Measurements from ENCODE around the gene NTRK1. TPM values are rescaled to one million over a fixed set of nuclear protein-coding genes. Genes with fewer than 3 reads are reported as not detected.

NTRK1 gene
- total RNA-seq, 1 donor from 2014 or later: not detected

DNA sequence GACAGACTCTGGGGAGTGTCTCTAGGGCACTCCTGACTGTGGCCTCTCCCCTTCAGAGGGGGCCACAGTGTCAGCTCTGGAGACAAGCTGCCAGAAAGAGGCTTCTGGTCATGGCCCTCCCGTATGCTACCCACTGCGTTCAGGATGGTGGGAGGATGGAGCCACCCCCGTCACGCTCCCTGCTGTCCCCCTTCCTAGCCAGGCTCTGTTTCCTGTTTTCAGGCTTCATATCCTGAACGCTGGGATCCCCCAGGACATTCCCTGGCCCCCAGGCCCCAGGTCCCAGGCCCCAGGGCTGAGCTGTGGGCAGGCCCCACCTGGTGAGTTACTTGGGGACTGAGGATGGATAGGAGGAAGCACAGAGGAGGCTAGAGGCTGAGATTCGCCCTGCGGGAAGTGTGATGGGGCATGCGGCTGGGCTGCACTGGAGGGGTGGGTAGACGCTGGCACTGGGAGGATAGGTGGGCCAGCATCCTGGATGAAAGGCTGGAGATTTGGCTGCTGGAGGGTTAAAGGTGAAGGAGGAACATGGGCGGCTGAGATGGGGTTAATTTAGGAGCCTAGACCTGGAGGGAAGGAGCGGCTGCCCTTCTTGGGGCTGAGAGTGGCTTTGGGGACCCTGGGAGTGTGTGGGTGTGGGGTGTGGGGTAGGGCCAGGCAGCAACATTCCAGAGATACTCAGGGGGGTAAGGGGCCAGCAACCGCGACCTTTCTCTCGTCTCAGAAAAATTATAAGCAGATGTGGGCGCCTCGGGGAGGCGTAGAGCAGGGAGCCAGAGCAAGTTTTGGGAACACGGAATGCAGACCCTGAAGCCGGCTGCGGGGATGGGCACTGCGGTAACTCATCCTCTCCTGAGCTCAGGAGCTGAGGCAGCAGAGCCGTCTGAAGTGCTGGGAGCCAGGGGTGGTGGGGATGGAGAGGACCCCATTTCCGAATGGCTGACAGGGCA lies 41.6 kb downstream of the NTRK1 start:
- Mint-ChIP-seq H3K9me3 (ENCODE audit: low read depth) (no peaks in the 10 kb centered on the region), H3K27ac (ENCODE audit: unreplicated experiment) (no peak overlapping the region), H3K36me3 (ENCODE audit: low read depth) (no peaks in the 10 kb centered on the region), H3K4me1 (ENCODE audit: low read depth) (peaks cover 35% of the 10 kb centered on the region), H3K4me3 (ENCODE audit: unreplicated experiment) (no peak overlapping the region), H3K27me3 (ENCODE audit: low read depth) (peaks cover 2% of the 10 kb centered on the region)
- TF ChIP-seq, protein P1, sequence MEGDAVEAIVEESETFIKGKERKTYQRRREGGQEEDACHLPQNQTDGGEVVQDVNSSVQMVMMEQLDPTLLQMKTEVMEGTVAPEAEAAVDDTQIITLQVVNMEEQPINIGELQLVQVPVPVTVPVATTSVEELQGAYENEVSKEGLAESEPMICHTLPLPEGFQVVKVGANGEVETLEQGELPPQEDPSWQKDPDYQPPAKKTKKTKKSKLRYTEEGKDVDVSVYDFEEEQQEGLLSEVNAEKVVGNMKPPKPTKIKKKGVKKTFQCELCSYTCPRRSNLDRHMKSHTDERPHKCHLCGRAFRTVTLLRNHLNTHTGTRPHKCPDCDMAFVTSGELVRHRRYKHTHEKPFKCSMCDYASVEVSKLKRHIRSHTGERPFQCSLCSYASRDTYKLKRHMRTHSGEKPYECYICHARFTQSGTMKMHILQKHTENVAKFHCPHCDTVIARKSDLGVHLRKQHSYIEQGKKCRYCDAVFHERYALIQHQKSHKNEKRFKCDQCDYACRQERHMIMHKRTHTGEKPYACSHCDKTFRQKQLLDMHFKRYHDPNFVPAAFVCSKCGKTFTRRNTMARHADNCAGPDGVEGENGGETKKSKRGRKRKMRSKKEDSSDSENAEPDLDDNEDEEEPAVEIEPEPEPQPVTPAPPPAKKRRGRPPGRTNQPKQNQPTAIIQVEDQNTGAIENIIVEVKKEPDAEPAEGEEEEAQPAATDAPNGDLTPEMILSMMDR (IDR thresholded peaks at IDR 0.05): no peak
- DNase-seq (ENCODE audit: low spot score): peak; percentile 74

DNA sequence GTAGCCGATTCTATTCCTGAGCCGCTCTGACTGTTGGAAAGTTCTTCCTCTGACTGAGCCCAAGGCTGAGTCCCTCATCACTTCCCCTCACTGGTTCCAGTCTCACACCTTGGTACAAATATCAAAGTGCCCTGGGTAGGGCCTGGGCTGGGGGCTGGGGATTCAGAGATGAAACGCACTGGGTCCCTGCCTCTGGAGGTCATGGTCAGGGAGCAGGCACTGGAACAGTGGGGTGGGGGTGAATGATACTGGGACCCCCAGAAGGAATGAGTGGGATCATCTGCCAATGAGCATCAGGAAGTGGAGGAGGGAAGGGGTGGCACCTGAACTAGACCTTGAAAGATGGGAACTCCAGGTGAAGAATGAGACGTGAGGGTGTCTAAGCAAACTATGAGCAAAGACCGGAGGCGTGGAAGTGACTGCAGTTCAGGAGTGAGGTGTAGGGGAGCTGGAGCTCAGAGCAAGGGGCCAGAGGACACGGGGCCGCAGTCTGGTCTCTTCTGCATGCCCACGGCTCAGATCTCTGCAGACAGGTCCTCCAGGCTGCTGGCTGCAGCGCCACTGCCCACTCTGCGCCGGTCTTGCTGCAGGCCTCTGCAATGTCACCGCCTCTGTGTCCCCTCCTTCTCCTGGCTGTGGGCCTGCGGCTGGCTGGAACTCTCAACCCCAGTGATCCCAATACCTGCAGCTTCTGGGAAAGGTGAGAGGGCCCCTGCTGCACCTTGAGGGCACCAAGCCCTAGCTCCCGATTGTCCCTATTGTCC lies 42.8 kb downstream of the NTRK1 start:
- DNase-seq (ENCODE audit: low spot score): peak; percentile 83
- Mint-ChIP-seq H3K27ac (ENCODE audit: unreplicated experiment) (no peak overlapping the region), H3K4me1 (ENCODE audit: low read depth) (peaks cover 23% of the 10 kb centered on the region), H3K9me3 (ENCODE audit: low read depth) (no peaks in the 10 kb centered on the region), H3K36me3 (ENCODE audit: low read depth) (no peaks in the 10 kb centered on the region), H3K4me3 (ENCODE audit: unreplicated experiment) (no peak overlapping the region), H3K27me3 (ENCODE audit: low read depth) (peaks cover 2% of the 10 kb centered on the region)
- TF ChIP-seq, protein P1 (IDR thresholded peaks at IDR 0.05): no peak

DNA sequence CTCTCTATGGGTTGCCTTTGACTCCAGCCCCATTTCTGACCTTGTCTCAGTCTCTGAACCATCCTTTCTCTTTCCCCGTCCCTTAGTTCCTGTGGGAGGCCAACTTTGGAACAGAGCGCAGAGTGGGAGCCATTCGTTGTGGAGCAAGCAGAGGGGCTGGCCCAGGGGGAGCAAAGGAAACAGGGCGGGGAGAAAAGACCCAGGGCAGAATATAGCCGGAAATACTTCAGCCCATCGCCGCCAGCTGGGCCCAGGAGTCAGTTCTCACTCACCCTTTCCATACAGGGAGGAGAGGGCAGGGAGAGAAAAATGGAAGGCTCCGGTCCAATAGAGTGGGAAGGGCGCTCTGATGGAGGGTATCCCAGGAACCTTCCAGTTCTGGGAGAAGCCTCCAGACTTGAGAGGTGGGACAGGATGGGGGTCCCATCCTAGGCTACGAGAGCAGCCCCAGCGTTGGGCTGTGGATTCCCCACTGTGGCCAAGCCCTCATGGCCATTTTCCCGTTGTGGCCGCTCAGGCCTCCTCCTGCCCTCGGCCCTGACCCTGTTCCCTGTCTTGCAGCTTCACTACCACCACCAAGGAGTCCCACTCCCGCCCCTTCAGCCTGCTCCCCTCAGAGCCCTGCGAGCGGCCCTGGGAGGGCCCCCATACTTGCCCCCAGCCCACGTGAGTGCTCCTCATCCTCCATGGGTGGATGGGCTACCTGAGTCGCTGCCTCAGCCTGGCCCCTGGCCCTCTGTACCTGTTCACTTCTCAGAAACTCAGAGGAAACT lies 43.7 kb downstream of the NTRK1 start:
- Mint-ChIP-seq H3K9me3 (ENCODE audit: low read depth) (no peaks in the 10 kb centered on the region), H3K36me3 (ENCODE audit: low read depth) (peaks cover 1% of the 10 kb centered on the region), H3K27ac (ENCODE audit: unreplicated experiment) (no peak overlapping the region), H3K4me1 (ENCODE audit: low read depth) (peaks cover 18% of the 10 kb centered on the region), H3K27me3 (ENCODE audit: low read depth) (peaks cover 2% of the 10 kb centered on the region), H3K4me3 (ENCODE audit: unreplicated experiment) (no peak overlapping the region)
- TF ChIP-seq, protein P1 (IDR thresholded peaks at IDR 0.05): no peak
- DNase-seq (ENCODE audit: low spot score): peak; percentile 62

DNA sequence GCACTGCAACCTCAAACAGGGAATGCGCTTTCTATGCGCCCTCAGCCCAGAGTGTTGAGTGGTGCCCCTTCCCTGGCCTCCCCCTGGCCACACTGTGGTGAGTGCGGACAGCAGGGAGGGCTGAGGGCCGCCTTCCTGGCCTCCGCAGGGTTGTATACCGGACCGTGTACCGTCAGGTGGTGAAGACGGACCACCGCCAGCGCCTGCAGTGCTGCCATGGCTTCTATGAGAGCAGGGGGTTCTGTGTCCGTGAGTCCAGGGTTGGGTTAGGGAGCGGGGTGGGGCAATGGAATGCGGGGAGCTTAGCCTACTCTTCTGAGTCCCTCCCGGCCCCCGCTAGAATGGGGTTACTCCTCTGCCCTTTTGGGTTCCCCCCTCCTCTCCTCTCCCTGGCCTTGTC lies 44.5 kb downstream of the NTRK1 start:
- peak; percentile 77 for DNase-seq (ENCODE audit: low spot score)
- H3K4me1 Mint-ChIP-seq (ENCODE audit: low read depth): peaks cover 18% of the 10 kb centered on the region
- H3K9me3 Mint-ChIP-seq (ENCODE audit: low read depth): no peaks in the 10 kb centered on the region
- peaks cover 1% of the 10 kb centered on the region for H3K36me3 Mint-ChIP-seq (ENCODE audit: low read depth)
- H3K27ac Mint-ChIP-seq (ENCODE audit: unreplicated experiment): no peak overlapping the region
- H3K27me3 Mint-ChIP-seq (ENCODE audit: low read depth): peaks cover 2% of the 10 kb centered on the region
- H3K4me3 Mint-ChIP-seq (ENCODE audit: unreplicated experiment): no peak overlapping the region
- TF ChIP-seq, protein P1 (IDR thresholded peaks at IDR 0.05): no peak

Measured in chondrocyte (in vitro differentiated cells).